RWPE2 (cell line): ENCODE results near the gene MACROD2.

Experiments
- ATAC-seq: fragments of 200-7000 bp; cut with Tn5 transposase; 3 replicates; pipeline ENCODE4 v1.9.1; 2021; ENCODE audit warnings: low read depth
- DNase-seq: peaks from one replicate; pipeline ENCODE4 v3.0.0-alpha.2; 2020; ENCODE audit warnings: low spot score
- H3K27ac ChIP-seq: fragments of 450-650 bp; 2 replicates; pipeline ENCODE4 v1.5.1; 2017; ENCODE audit warnings: mild to moderate bottlenecking; ENCODE audit not compliant: poor library complexity, severe bottlenecking
- H3K27me3 ChIP-seq: fragments of 250-450 bp; sonication (Bioruptor Pico); 2 replicates; pipeline ENCODE4 v1.5.1; 2021; ENCODE audit warnings: mild to moderate bottlenecking, moderate library complexity; ENCODE audit not compliant: insufficient read depth, poor library complexity, severe bottlenecking
- H3K36me3 ChIP-seq: fragments of 250-450 bp; sonication (Bioruptor Pico); 2 replicates; pipeline ENCODE4 v1.5.1; 2020; ENCODE audit warnings: low read depth, mild to moderate bottlenecking, moderate library complexity
- H3K4me1 ChIP-seq: fragments of 250-450 bp; sonication (Bioruptor Pico); 2 replicates; pipeline ENCODE4 v1.5.1; 2021; ENCODE audit warnings: mild to moderate bottlenecking, moderate library complexity; ENCODE audit not compliant: insufficient read depth, poor library complexity, severe bottlenecking
- H3K4me3 ChIP-seq: fragments of 250-450 bp; sonication (Bioruptor Pico); 2 replicates; pipeline ENCODE4 v1.5.1; 2021; ENCODE audit warnings: mild to moderate bottlenecking, moderate library complexity; ENCODE audit not compliant: severe bottlenecking
- H3K9me3 ChIP-seq: fragments of 250-450 bp; sonication (Bioruptor Pico); 2 replicates; pipeline ENCODE4 v1.5.1; 2021; ENCODE audit warnings: mild to moderate bottlenecking, moderate library complexity; ENCODE audit not compliant: severe bottlenecking
- CTCF ChIP-seq: fragments of 450-650 bp; IDR thresholded peaks from one replicate; pipeline ENCODE4 v1.5.1; 2017; ENCODE audit warnings: mild to moderate bottlenecking, moderate library complexity; ENCODE audit not compliant: poor library complexity, severe bottlenecking

Gene MACROD2

GRCh38 chr20:15923030-15923776, 1927.9 kb downstream of the MACROD2 start:
- Histone ChIP-seq H3K4me3 (no peak overlapping the region), H3K9me3 (no peaks in the 10 kb centered on the region), H3K27ac (no peak overlapping the region), H3K4me1 (no peaks in the 10 kb centered on the region), H3K36me3 (no peaks in the 10 kb centered on the region), H3K27me3 (no peaks in the 10 kb centered on the region)
- no peak for TF ChIP-seq CTCF
- DNase-seq: no peak
- ATAC-seq: no peak

- TF ChIP-seq CTCF: no peak
- DNase-seq: no peak
- H3K4me3 ChIP-seq: no peak overlapping the region
- H3K4me1 ChIP-seq: no peaks in the 10 kb centered on the region
- H3K36me3 ChIP-seq: no peaks in the 10 kb centered on the region
- H3K27ac ChIP-seq: no peak overlapping the region
- no peak for ATAC-seq
- no peaks in the 10 kb centered on the region for H3K27me3 ChIP-seq
- H3K9me3 ChIP-seq: no peaks in the 10 kb centered on the region
Observed at GRCh38 chr20:15924556-15924955, 1929.2 kb downstream of the MACROD2 start.

- H3K9me3 ChIP-seq: no peaks in the 10 kb centered on the region
- no peak overlapping the region for H3K27ac ChIP-seq
- H3K4me3 ChIP-seq: no peak overlapping the region
- no peaks in the 10 kb centered on the region for H3K36me3 ChIP-seq
- no peaks in the 10 kb centered on the region for H3K27me3 ChIP-seq
- DNase-seq (no peak), ATAC-seq (no peak)
- no peaks in the 10 kb centered on the region for H3K4me1 ChIP-seq
- TF ChIP-seq CTCF: no peak
Observed at GRCh38 chr20:15925376-15925775, 1930.1 kb downstream of the MACROD2 start.

- no peak for DNase-seq
- Histone ChIP-seq H3K36me3 (no peaks in the 10 kb centered on the region), H3K9me3 (no peaks in the 10 kb centered on the region), H3K27me3 (no peaks in the 10 kb centered on the region), H3K27ac (no peak overlapping the region), H3K4me3 (no peak overlapping the region), H3K4me1 (no peaks in the 10 kb centered on the region)
- no peak for ATAC-seq
- TF ChIP-seq CTCF: no peak
Observed at GRCh38 chr20:15927893-15928650, 1932.8 kb downstream of the MACROD2 start.

- H3K27me3 ChIP-seq: no peaks in the 10 kb centered on the region
- H3K9me3 ChIP-seq: no peaks in the 10 kb centered on the region
- ATAC-seq: no peak
- no peaks in the 10 kb centered on the region for H3K36me3 ChIP-seq
- H3K4me1 ChIP-seq: no peaks in the 10 kb centered on the region
- DNase-seq: no peak
- H3K4me3 ChIP-seq: no peak overlapping the region
- TF ChIP-seq CTCF: no peak
- no peak overlapping the region for H3K27ac ChIP-seq
Observed at GRCh38 chr20:15928946-15929345, 1933.6 kb downstream of the MACROD2 start.
